Measurements from ENCODE around the gene SLC6A13. TPM values are rescaled to one million over a fixed set of nuclear protein-coding genes. Genes with fewer than 3 reads are reported as not detected.

The SLC6A13 gene
- total RNA-seq, 4 donors from 2014 or later = 0.13 to 1.9 (median 0.82) TPM; not detected in 1

- ATAC-seq (no peak), DNase-seq (no peak)
- intact Hi-C loops (cut with DNase I; ENCODE audit: low total_unique reads) = no loop called here
- Histone ChIP-seq H3K9me3 (no peaks in the 10 kb centered on the region), H3K27me3 (peaks cover 0 to 3% (median 0%) of the 10 kb centered on the region in 3 donors), H3K4me1 (peaks cover 13 to 22% of the 10 kb centered on the region in 2 donors), H3K4me3 (no peak overlapping the region), H3K36me3 (no peaks in the 10 kb centered on the region), H3K27ac (no peak overlapping the region)
- in situ Hi-C loops (cut with MboI; ENCODE audit: low sequenced_read_pairs in 4 of 4) = no loop called here
- no peak for TF ChIP-seq POLR2A (IDR thresholded peaks at IDR 0.05)
- TF ChIP-seq, protein P1, sequence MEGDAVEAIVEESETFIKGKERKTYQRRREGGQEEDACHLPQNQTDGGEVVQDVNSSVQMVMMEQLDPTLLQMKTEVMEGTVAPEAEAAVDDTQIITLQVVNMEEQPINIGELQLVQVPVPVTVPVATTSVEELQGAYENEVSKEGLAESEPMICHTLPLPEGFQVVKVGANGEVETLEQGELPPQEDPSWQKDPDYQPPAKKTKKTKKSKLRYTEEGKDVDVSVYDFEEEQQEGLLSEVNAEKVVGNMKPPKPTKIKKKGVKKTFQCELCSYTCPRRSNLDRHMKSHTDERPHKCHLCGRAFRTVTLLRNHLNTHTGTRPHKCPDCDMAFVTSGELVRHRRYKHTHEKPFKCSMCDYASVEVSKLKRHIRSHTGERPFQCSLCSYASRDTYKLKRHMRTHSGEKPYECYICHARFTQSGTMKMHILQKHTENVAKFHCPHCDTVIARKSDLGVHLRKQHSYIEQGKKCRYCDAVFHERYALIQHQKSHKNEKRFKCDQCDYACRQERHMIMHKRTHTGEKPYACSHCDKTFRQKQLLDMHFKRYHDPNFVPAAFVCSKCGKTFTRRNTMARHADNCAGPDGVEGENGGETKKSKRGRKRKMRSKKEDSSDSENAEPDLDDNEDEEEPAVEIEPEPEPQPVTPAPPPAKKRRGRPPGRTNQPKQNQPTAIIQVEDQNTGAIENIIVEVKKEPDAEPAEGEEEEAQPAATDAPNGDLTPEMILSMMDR (IDR thresholded peaks at IDR 0.05 in 4 of 5, conservative IDR thresholded peaks at IDR 0.05 in 1 of 5) = no peak
Observed at GRCh38 chr12:205026-205425, 57.6 kb downstream of the SLC6A13 start.

DNA sequence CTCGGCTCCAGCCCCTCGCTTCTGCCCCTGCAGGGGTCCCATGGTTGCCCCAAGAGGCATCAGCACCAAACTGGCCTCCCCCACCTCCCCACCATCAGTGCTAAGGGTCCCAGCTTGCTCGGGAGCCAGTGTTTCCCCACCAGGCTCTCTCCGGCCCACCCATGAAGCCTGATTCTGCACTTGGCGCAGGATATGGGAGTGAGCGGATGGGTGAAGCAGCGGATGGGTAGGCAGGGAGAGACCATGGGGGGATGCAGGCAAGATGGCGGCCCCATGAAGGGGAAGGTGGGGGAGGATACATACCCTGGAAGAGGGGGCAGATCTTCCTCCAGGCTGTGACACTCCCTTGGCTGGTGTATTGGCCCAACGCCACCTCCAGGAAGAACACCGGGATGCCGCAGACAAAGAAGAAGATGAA lies 58.4 kb downstream of the SLC6A13 start:
- no peak for DNase-seq
- Histone ChIP-seq H3K36me3 (no peaks in the 10 kb centered on the region), H3K9me3 (no peaks in the 10 kb centered on the region), H3K27me3 (peaks cover 0 to 3% (median 0%) of the 10 kb centered on the region in 3 donors), H3K27ac (no peak overlapping the region), H3K4me3 (peak overlapping the region in 3 of 4 donors; percentile 51 to 58 (median 54)), H3K4me1 (peaks cover 13 to 28% of the 10 kb centered on the region in 2 donors)
- ATAC-seq = no peak
- no peak for TF ChIP-seq POLR2A (IDR thresholded peaks at IDR 0.05)
- TF ChIP-seq, protein P1 (IDR thresholded peaks at IDR 0.05 in 4 of 5, conservative IDR thresholded peaks at IDR 0.05 in 1 of 5) = no peak
- intact Hi-C loops (cut with DNase I; ENCODE audit: low total_unique reads) (no loop called here), in situ Hi-C loops (cut with MboI; ENCODE audit: low sequenced_read_pairs in 4 of 4) (no loop called here)

GRCh38 chr12:203462-204260 lies 59.0 kb downstream of the SLC6A13 start:
- in situ Hi-C loops (cut with MboI; ENCODE audit: low sequenced_read_pairs in 4 of 4) = no loop called here
- TF ChIP-seq, protein P1 (IDR thresholded peaks at IDR 0.05 in 4 of 5, conservative IDR thresholded peaks at IDR 0.05 in 1 of 5) = peak in 2 of 5 experiments; percentile 17 to 33
- no peak for TF ChIP-seq POLR2A (IDR thresholded peaks at IDR 0.05)
- peaks cover 0 to 3% (median 0%) of the 10 kb centered on the region in 3 donors for H3K27me3 ChIP-seq

DNA sequence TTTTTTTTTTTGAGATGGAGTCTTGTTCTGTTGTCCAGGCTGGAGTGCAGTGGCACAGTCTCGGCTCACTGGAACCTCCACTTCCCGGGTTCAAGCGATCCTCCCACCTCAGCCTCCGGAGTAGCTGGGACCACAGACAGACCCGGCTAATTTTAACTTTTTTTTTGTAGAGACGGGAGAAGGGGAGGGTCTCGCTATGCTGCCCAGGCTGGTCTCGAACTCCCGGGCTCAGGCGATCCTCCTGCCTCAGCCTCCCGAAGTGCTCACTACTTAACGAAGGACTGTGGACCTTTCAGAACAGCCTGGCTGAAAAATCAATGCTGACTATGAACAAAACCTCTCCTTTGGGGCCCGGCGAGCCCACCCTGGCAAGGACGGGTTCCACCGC lies 59.6 kb downstream of the SLC6A13 start:
- H3K27me3 ChIP-seq = peaks cover 0 to 3% (median 0%) of the 10 kb centered on the region in 3 donors
- H3K36me3 ChIP-seq = no peaks in the 10 kb centered on the region
- no peak for TF ChIP-seq POLR2A (IDR thresholded peaks at IDR 0.05)
- TF ChIP-seq, protein P1 (IDR thresholded peaks at IDR 0.05 in 4 of 5, conservative IDR thresholded peaks at IDR 0.05 in 1 of 5) = no peak
- in situ Hi-C loops (cut with MboI; ENCODE audit: low sequenced_read_pairs in 4 of 4) = no loop called here
- H3K9me3 ChIP-seq = no peaks in the 10 kb centered on the region
- H3K27ac ChIP-seq = peak overlapping the region in 1 of 4 donors; percentile 77
- intact Hi-C loops (cut with DNase I; ENCODE audit: low total_unique reads) = no loop called here
- peaks cover 13 to 28% of the 10 kb centered on the region in 2 donors for H3K4me1 ChIP-seq
- ATAC-seq (no peak), DNase-seq (no peak)
- peak overlapping the region in 3 of 4 donors; percentile 51 to 58 (median 54) for H3K4me3 ChIP-seq

More at GRCh38 chr12:203462-204260, 59.0 kb downstream of the SLC6A13 start:
- peak overlapping the region; percentile 36 to 58 (median 52) for H3K4me3 ChIP-seq
- H3K36me3 ChIP-seq = no peaks in the 10 kb centered on the region
- DNase-seq (no peak), ATAC-seq (no peak)
- H3K4me1 ChIP-seq = peaks cover 13 to 28% of the 10 kb centered on the region in 2 donors
- intact Hi-C loops (cut with DNase I; ENCODE audit: low total_unique reads) = no loop called here
- no peaks in the 10 kb centered on the region for H3K9me3 ChIP-seq
- H3K27ac ChIP-seq = no peak overlapping the region
